SH-SY5Y (cell line): ENCODE data around the gene SYT7.

ENCODE experiments used
- GATA2 ChIP-seq: IDR thresholded peaks from 2 replicates; pipeline ENCODE4 v1.6.1; 2011; ENCODE audit warnings: mild to moderate bottlenecking, low read depth, low read length
- GATA3 ChIP-seq: IDR thresholded peaks from 2 replicates; pipeline ENCODE4 v1.6.1; 2011; ENCODE audit warnings: low read depth, mild to moderate bottlenecking, low read length, moderate library complexity

DNA sequence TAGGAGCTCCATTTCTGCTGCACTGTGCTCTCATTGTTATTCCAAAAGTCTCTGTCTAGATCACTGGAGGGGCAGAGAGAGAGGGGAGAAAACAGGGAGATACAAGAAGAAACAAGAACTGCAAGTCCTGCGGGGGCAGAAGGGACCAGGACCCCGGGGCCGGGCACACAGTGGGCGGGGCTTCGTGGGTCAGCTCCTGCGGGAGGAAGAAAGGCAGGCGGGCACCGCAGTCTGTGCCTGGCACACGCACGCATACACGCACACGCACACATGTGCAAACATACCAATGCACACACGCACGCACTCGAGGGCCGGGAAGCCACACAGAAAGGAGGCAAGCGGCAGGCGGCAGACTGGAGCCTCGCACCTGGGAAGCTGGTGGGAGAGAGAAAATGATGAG, 33.6 kb downstream of the SYT7 start:
- TF ChIP-seq GATA3 (no peak), GATA2 (no peak)
